Activated B cell treated with CpG ODN at 0.5 μM for 24 hours (primary cell): ENCODE data around the gene ERC2. TPM values are rescaled to one million over a fixed set of nuclear protein-coding genes. Genes with fewer than 3 reads are reported as not detected.

Experiments
- ATAC-seq: fragments of 200-7000 bp; cut with Tn5 transposase; one replicate; pipeline ENCODE4 v1.10.0; 2021; ENCODE audit warnings: low read depth, mild to moderate bottlenecking, moderate library complexity
- CTCF ChIA-PET: fragments of 350-600 bp; sonication (Branson Sonifier 250); formaldehyde crosslinking; loops from one replicate; lab custom pipeline; 2021; ENCODE audit warnings: antibody characterized with exemption; lab: Charles Lee
- POLR2A ChIA-PET: fragments of 350-600 bp; sonication (Branson Sonifier 250); formaldehyde crosslinking; loops from one replicate; lab custom pipeline; 2021; ENCODE audit warnings: antibody characterized with exemption; lab: Charles Lee
- DNase-seq: peaks from one replicate; pipeline ENCODE4 v3.0.0; 2022
- H3K27ac Mint-ChIP-seq: one replicate; pipeline ENCODE4 v1.8.0; 2020; ENCODE audit warnings: mixed read lengths
- H3K27me3 Mint-ChIP-seq: one replicate; pipeline ENCODE4 v1.8.0; 2021; ENCODE audit warnings: mixed read lengths
- H3K36me3 Mint-ChIP-seq: one replicate; pipeline ENCODE4 v1.8.0; 2021; ENCODE audit warnings: low read depth, mixed read lengths
- H3K4me1 Mint-ChIP-seq: one replicate; pipeline ENCODE4 v1.8.0; 2021; ENCODE audit warnings: mixed read lengths
- H3K4me3 Mint-ChIP-seq: one replicate; pipeline ENCODE4 v1.8.0; 2020; ENCODE audit warnings: mild to moderate bottlenecking, mixed read lengths
- H3K9me3 Mint-ChIP-seq: one replicate; pipeline ENCODE4 v1.8.0; 2020; ENCODE audit warnings: mixed read lengths
- intact Hi-C: fragments of 100-400 bp; cut with micrococcal nuclease; formaldehyde crosslinking; loops from one replicate; pipeline ENCODE4 v1.15.1; 2024
- total RNA-seq: library from RNA; stranded (reverse); gene quantifications from 2 replicates; pipeline ENCODE4 v1.2.3, GENCODE V29; 2022
- TF ChIP-seq, protein P1 (sequence below): fragments of 200-600 bp; IDR thresholded peaks from one replicate; pipeline ENCODE4 v1.8.0; 2022; ENCODE audit warnings: antibody characterized with exemption, mild to moderate bottlenecking

ERC2 gene
- total RNA-seq, 1 donor from 2014 or later = not detected

DNA sequence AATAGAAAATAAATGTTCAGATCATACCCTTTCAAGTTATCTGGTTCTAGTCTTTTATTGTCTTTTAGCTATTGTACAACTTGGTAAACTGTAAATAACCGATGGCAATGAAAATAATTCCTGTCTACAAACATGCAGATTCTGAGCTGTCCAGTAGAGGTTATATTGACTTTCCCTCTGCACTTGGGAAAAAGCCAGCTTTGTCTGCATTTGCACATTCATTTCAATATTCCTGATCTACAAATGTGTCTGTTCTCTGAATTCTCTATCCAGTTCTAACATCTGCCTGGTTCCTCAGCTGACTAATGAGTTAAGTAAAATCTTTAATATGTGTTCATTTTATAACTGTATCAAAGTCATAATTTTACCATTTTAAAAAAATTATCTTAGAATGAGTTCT is 408.5 kb downstream of the ERC2 start:
- no peak overlapping the region for H3K4me3 Mint-ChIP-seq
- intact Hi-C loops = no loop called here
- no peaks in the 10 kb centered on the region for H3K9me3 Mint-ChIP-seq
- ATAC-seq (no peak), DNase-seq (no peak)
- H3K27me3 Mint-ChIP-seq = no peaks in the 10 kb centered on the region
- TF ChIP-seq, protein P1, sequence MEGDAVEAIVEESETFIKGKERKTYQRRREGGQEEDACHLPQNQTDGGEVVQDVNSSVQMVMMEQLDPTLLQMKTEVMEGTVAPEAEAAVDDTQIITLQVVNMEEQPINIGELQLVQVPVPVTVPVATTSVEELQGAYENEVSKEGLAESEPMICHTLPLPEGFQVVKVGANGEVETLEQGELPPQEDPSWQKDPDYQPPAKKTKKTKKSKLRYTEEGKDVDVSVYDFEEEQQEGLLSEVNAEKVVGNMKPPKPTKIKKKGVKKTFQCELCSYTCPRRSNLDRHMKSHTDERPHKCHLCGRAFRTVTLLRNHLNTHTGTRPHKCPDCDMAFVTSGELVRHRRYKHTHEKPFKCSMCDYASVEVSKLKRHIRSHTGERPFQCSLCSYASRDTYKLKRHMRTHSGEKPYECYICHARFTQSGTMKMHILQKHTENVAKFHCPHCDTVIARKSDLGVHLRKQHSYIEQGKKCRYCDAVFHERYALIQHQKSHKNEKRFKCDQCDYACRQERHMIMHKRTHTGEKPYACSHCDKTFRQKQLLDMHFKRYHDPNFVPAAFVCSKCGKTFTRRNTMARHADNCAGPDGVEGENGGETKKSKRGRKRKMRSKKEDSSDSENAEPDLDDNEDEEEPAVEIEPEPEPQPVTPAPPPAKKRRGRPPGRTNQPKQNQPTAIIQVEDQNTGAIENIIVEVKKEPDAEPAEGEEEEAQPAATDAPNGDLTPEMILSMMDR = no peak
- no peaks in the 10 kb centered on the region for H3K36me3 Mint-ChIP-seq
- no peaks in the 10 kb centered on the region for H3K4me1 Mint-ChIP-seq
- ChIA-PET CTCF (no interaction called here), POLR2A (no interaction called here)
- H3K27ac Mint-ChIP-seq = no peak overlapping the region

DNA sequence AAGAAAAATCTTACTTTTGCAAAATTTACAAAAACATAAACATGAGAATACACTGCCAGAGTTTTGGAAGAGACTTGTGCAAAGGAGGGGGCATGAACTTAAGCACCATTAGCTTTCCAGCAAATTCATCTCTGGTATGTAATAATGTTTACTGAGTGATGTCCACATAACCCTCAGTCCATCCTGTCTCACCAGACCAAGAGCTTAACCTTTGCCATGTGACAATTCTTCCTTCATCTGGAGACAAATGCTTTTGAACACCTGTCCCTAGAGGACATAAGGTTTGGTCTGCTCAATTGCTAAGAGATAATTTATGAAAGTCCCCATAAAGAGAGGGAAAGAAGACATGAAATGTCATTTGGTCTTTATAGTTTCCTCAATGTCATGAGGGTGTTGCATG is 412.3 kb downstream of the ERC2 start:
- intact Hi-C loops = no loop called here
- Mint-ChIP-seq H3K9me3 (no peaks in the 10 kb centered on the region), H3K27ac (no peak overlapping the region), H3K4me3 (no peak overlapping the region), H3K27me3 (no peaks in the 10 kb centered on the region), H3K36me3 (no peaks in the 10 kb centered on the region), H3K4me1 (no peaks in the 10 kb centered on the region)
- ChIA-PET POLR2A (no interaction called here), CTCF (no interaction called here)
- TF ChIP-seq, protein P1 = no peak
- no peak for ATAC-seq
- DNase-seq = no peak

DNA sequence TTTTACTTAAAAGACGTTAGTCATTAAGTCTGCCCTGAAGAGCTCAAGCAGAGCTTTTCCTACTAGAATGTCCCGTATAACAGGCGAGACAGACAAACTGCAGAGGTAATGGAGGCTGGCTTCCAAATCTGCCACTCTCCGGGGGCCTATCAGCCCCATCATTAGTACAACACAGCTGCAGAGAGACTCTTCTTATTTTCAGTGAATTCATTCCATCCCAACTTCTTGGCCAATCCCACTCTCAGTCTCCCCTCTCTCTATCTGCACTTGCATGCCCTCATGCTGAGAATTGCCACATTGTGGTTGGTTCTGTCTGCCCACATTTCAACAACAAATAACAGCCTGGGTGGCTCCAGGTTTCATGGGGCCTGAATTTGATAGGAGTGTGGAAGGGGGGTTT is 412.7 kb downstream of the ERC2 start:
- no peaks in the 10 kb centered on the region for H3K27me3 Mint-ChIP-seq
- TF ChIP-seq, protein P1 = no peak
- no peak overlapping the region for H3K27ac Mint-ChIP-seq
- no peaks in the 10 kb centered on the region for H3K4me1 Mint-ChIP-seq
- ChIA-PET CTCF (no interaction called here), POLR2A (no interaction called here)
- DNase-seq = no peak
- ATAC-seq = no peak
- H3K4me3 Mint-ChIP-seq = no peak overlapping the region
- intact Hi-C loops = no loop called here
- no peaks in the 10 kb centered on the region for H3K36me3 Mint-ChIP-seq
- H3K9me3 Mint-ChIP-seq = no peaks in the 10 kb centered on the region

DNA sequence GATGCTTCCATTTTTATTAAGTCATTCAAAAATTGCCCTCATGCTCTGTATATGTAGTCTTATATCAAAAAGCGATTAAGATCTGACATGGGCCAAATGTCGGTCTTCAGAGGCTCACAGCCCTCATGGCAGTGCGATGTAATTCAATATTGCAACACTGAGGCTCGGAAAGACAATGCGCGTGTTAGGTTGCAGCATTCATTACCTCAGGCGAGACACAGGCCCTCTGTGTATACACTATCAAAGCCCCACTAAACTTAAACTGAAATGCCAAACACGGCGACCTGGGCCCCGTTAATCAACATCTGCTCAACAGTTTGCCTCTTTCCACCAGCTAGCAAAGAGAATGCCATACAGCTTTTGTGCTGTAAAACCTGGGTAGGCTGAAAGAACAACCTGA is 413.4 kb downstream of the ERC2 start:
- H3K36me3 Mint-ChIP-seq = no peaks in the 10 kb centered on the region
- H3K9me3 Mint-ChIP-seq = no peaks in the 10 kb centered on the region
- TF ChIP-seq, protein P1 = no peak
- no peak for ATAC-seq
- no peak overlapping the region for H3K27ac Mint-ChIP-seq
- ChIA-PET CTCF (no interaction called here), POLR2A (no interaction called here)
- no peaks in the 10 kb centered on the region for H3K27me3 Mint-ChIP-seq
- H3K4me3 Mint-ChIP-seq = no peak overlapping the region
- H3K4me1 Mint-ChIP-seq = no peaks in the 10 kb centered on the region
- no peak for DNase-seq
- intact Hi-C loops = no loop called here

DNA sequence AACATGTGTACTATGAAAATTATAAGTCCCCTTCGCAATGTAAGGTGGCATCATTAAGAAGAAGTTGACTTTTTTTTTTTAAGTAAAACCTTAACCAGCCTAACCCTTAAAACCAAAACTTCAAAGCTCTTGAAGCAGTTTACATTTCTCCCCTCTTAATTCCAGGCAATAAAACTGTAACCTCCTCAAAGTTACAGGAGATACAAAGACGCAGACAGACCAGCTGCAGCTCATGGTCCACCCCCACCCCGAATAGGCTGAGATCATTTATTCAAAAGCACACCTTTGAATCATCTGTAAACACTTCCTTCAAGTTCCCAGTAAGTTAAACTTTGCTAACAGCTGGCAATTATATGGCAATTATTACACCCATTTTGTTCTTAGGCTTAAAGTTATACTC is 414.5 kb downstream of the ERC2 start:
- CTCF ChIA-PET = no interaction called here
- DNase-seq = no peak
- POLR2A ChIA-PET = no interaction called here
- no peak for ATAC-seq
- H3K36me3 Mint-ChIP-seq = no peaks in the 10 kb centered on the region
- no peak overlapping the region for H3K4me3 Mint-ChIP-seq
- TF ChIP-seq, protein P1 = no peak
- H3K27ac Mint-ChIP-seq = no peak overlapping the region
- intact Hi-C loops = no loop called here
- H3K27me3 Mint-ChIP-seq = no peaks in the 10 kb centered on the region
- H3K4me1 Mint-ChIP-seq = no peaks in the 10 kb centered on the region
- no peaks in the 10 kb centered on the region for H3K9me3 Mint-ChIP-seq
